C1 segment of cervical spinal cord (tissue), 14 donors: ENCODE data around the gene HLA-DPB1.
"Not testable (repeated sequence)": the region's sequence is repeated elsewhere in the genome, so short reads cannot be mapped to it uniquely, and the experiment has no call there.

ENCODE experiments used
- DNase-seq, 14 donors: peaks; one replicate each; lab custom pipeline; 2025; lab: John Stamatoyannopoulos, UW

HLA-DPB1 gene

DNA sequence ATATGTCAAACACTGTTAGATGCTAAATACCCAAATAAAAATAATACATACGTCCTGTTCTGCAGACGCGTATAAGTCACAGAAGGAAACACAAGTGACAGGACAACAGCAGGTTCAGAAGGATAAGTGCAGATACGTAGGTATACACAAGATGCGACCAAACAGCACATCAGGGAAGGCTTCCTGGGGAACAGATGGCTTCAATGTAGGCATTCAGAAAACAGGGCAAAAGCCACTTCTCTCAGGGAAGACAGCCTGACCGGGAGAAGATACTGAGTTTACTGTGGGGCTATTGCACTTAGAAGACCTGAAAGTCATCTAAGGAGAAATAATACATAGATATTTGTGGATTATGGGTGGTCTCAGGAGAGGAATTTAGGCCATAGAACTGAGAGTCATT lies 4.2 kb upstream of the HLA-DPB1 start:
- peak in 1 of 14 donors; percentile 43 for DNase-seq

GRCh38 chr6:33072508-33073100 lies 3.2 kb upstream of the HLA-DPB1 start:
- no peak for DNase-seq

GRCh38 chr6:33073431-33073871 lies 2.3 kb upstream of the HLA-DPB1 start, which contains the start of gene HLA-DPA1:
Gene HLA-DPA1 (minus strand): TSS chr6:33073649.
- peak in 4 of 14 donors; percentile 16 to 63 (median 34) for DNase-seq

DNA sequence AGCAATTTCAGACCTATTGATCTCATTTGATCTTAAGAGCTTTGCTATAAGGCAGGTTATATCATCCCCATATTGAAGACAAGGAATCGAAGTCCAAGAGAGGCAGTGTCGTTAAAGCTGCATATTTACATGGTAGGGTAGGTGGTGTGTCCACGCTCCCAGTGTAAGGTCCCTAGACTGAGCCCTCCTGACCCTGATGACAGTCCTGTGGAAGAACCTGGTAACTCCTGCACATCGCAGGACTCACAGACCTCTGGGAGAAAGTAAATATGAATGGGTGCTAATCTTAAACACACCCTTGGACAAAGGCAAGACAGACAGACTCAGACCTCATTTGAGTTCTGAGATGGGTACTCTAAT lies 602 bp upstream of the HLA-DPB1 start:
- DNase-seq = no peak

- no peak for DNase-seq
Measured at GRCh38 chr6:33076406-33076934, 680 bp downstream of the HLA-DPB1 start.

DNA sequence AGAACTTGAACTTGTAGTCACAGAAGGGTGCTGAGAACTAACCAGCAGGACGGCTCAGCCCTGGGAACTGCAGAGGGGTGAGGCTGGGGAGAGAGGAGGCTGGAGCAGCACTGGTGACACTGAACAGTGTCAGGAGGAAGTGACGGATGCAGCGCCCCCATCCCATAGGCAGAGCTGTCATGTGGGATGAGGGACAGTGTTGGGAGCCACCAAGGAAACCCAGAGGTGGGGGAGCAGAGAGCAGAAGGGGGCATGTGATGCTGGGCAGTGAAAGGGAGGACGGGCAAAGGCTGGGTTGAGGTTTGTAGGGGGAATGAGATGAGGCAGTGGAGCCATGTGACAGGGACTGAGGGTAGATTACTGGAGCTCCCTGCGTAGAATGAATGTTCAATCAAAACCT lies 2.1 kb downstream of the HLA-DPB1 start:
- no peak for DNase-seq

DNA sequence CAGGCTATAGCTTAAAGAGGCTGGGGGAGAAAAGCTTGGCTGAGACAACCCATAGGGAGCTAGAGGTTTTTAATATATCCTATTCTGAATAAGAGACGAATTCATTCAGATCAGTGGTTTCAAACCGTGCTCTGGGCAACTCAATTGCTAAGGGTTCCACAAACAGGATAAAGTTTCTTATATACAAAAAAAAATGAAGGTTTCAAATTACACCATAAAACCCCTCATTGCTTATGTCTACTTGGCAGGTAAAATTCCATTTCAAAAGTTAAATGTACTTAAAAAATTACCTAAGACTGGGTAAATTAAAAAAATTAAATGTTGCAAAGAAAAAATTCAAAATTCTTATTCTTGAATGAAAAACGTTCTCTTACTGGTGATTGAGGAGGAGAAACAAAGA lies 2.7 kb downstream of the HLA-DPB1 start:
- DNase-seq = no peak

DNA sequence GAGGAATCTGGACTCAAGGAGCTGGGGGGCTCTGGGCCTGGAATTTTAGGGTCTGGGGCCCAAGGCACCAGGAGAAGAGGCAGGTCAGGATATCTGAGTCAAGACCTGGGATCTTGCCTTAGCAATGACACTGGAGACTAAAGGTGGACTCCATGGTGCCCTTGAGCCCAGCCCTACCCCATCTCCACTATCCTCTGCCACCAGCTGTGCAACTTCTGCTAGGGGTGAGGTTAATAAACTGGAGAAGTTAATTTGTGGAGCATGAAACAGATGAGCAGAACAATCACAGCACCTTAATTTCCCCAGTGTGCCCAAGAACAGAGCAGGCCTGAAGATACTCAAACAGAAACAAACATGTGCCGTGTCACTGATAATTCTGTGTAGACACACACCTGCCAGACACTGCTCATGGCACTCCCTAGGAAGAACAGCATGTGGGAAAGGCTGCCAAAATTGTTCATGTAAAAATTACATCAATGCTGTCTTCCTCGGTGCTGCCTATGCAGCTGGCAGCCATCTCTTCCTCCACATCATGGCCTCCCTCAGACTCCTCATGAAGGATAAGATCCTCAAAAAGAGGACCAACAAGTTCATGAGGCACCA lies 3.2 kb downstream of the HLA-DPB1 start:
- DNase-seq = no peak

- DNase-seq = no peak
Measured at GRCh38 chr6:33079580-33079979, 3.8 kb downstream of the HLA-DPB1 start.

DNA sequence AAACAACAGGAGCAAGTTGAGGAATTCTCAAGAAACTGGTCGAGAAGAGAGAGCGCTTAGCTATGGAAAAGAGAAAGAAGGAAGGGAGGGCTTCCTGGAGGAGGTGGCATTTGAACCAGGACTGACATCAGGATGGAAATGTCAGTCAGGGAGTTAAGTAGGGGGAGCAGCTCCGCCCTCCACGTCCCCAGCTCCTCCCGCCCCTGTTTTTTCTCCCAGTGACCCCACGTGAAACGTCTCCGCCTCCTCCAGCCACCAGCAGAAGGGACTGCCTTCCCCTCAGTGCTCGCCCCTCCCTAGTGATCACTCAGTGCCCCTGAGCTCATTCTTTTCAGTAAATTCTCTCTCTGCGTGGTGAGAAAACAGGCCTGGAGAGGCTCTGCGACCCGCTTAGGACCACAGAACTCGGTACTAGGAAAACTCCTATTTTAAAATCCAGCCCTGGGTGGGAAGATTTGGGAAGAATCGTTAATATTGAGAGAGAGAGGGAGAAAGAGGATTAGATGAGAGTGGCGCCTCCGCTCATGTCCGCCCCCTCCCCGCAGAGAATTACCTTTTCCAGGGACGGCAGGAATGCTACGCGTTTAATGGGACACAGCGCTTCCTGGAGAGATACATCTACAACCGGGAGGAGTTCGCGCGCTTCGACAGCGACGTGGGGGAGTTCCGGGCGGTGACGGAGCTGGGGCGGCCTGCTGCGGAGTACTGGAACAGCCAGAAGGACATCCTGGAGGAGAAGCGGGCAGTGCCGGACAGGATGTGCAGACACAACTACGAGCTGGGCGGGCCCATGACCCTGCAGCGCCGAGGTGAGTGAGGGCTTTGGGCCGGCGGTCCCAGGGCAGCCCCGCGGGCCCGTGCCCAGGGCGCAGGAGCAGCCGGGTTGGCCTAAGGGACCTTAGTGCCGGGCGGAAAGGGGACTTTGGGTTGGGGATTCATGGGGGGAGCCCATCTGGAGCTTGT lies 4.6 kb downstream of the HLA-DPB1 start:
- DNase-seq = peak in 9 of 14 donors; percentile 16 to 73 (median 50)

DNA sequence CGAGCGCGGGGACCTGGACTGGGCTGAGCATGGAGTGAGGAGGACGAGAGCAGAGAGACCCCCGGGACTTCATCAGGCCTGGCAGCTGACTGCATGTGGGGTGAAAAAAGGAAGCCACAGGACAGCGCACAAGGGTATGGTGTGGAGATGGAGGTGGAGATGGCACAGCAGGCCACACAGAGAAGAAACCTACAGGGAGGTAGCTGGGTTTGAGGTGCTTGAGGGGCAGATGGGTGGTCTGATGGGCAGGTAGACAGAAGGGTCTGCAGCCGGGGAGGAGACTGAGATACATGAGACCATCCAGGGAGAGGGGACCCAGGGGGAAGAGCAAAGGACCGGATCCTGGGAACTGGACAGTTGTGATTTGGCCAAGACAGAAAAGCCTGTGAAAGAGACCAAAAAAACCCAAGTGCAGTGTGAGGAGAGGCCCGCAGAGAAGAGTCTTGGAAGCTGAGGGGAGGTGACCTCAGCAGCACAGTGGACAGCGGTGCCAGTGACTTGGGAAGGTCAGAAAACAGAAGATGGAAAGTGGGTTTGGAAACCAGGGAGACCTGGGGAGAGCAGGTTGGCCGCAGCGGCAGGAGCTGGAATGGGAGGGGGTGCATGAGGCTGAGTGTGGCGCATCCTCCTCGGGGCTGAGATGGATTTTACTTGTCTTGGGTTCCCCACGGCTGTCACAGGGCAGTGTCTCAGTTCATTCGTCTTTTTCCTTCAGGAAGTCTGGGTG lies 5.5 kb downstream of the HLA-DPB1 start:
- peak in 1 of 14 donors; percentile 43 for DNase-seq

DNA sequence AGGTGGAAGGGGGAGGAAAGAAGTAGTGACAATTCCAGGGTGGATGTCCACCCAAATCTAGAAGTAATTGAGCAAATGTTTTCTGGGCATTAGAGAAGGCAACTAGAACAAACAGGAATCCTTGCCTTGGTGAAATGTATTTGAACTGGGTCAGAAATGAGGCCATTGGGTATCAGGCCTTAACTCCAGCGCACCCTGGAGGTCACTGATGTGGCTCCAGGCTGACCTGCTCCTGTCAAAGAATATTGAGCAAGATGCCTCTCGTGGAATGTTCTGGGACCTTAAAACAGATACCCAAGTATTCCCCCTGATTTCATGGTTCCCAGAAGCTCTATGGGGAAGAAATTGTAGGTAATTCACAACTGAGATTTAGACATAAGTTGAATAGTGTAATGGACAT lies 6.9 kb downstream of the HLA-DPB1 start:
- DNase-seq = peak in 7 of 14 donors; percentile 28 to 65 (median 49)

DNA sequence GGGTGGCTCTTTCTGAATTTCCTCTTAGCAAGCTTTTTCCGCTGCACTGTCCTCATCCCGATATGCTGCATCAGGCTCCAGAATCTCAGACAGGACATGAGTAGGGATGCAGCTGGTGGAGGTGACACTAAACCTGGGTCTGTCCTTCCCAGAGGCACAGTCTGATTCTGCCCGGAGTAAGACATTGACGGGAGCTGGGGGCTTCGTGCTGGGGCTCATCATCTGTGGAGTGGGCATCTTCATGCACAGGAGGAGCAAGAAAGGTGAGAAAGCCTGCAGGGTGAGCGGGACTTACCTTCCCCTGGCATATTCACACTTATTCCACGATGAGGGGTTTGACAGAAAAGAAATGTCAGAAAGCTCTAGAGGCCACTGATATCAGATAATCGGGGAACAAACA lies 9.8 kb downstream of the HLA-DPB1 start:
- DNase-seq = no peak

DNA sequence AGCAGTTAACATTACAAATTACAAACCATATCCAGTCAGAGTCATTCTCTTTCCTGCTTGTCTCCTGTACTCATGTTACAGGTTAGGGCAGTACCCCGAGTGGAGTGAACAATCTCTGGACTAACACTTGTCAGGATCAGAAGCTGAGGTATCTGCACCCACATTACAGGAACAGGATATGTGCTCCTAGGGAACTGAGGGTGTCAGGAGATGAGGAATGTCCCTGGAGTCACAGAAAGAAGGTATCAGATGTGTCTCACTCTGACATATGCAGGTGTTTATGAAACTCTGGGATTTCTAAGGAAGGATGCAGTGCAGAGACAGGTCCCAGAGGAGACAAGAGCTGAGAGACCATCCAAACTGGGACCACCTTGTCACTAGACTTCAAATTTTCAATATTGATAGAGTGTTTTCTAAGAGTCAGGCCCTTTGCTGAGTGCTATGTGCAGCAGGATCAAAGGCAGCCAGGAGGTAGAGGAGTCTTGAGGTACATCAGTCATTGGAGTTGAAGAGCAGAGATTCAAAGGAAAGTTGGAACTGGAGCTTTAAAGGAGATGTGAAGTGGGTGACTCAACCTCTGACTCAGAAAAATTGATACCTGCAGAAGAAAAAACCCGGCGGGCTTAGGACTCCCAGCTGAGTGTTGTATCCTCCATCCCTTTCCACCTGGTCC lies 12.6 kb downstream of the HLA-DPB1 start:
- DNase-seq = no peak

- DNase-seq = no peak
Measured at GRCh38 chr6:33088931-33089620, 13.3 kb downstream of the HLA-DPB1 start.

GRCh38 chr6:33091957-33092356 lies 16.2 kb downstream of the HLA-DPB1 start:
- no peak for DNase-seq

GRCh38 chr6:33092385-33092784 lies 16.6 kb downstream of the HLA-DPB1 start:
- no peak for DNase-seq

DNA sequence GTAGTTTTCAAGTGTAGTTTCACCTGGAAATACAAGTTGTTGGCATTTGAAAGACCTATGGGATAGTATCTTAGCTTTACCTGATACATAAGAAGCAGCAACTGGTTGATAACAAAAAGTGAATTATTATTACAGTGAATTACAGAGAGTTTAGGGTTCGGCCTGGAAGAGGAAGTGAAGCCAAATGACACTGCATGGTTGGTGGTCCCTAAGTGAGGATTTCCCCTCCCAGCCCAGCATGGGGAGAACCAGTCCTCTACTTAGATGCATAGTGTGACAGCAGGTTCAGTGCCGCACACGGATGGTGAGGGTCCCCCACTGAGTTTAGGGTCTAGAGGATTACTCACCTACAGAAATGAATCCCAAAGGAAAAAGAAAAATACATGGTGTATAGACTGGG lies 18.1 kb downstream of the HLA-DPB1 start:
- DNase-seq = no peak

DNA sequence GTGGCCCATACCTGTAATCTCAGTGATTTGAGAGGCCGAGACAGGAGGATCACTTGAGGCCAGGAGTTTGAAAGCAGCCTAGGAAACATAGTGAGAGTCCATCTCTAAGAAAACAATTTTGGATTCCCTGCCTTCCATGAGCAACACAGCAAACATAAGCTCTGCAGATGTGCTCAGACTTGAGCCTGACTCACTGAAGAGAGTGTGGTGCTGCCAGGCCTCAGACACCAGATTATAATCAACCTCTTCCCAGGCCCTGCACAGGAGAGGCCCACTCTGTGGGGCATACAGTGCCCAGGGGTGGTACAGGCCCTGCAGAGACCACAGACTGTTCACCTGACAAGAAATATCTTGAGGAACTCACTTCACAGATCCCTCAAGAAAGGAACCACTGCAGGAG lies 19.9 kb downstream of the HLA-DPB1 start:
- no peak for DNase-seq

DNA sequence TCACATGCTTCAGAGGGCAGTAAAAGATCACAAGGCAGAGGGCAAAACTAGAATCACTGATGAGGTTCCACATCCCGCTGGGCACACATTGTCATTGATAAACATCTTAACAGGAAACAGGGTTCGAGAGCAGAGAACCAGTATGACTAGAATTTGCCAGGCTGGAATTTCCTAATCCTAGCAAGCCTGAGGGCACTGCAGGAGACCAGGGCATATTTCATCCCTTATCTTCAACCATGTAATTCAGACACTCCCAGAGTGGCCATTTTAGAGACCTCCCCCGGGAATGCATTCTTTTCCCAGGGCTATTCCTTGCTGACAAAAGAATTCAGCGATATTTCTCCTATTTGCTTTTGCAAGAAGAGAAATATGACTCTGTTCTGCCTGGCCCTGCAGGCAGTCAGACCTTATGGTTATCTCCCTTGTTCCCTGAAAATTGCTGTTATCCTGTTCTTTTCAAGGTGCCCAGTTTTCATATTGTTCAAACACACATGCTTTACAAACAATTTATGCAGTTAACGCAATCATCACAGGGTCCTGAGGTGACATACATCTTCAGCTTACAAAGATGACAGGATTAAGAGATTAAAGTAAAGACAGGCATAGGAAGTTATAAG lies 25.4 kb downstream of the HLA-DPB1 start:
- not testable (repeated sequence) for DNase-seq
